Fibroblast of mammary gland (primary cell): ENCODE measurements around the gene KIF25.

ENCODE experiments used
- DNase-seq: peaks from one replicate; pipeline ENCODE4 v3.0.0-alpha.2; 2010; ENCODE audit warnings: low read depth
- H3K4me3 ChIP-seq: 2 replicates; pipeline ENCODE4 v1.5.1; 2011; ENCODE audit warnings: low read depth, mild to moderate bottlenecking, low read length, moderate library complexity; ENCODE audit not compliant: control insufficient read depth
- TF ChIP-seq, protein P1 (sequence below): conservative IDR thresholded peaks from 2 replicates; pipeline ENCODE4 v1.5.1; 2011; ENCODE audit warnings: low read depth, low read length, inconsistent platforms; ENCODE audit not compliant: control insufficient read depth, insufficient read depth

The KIF25 gene

DNA sequence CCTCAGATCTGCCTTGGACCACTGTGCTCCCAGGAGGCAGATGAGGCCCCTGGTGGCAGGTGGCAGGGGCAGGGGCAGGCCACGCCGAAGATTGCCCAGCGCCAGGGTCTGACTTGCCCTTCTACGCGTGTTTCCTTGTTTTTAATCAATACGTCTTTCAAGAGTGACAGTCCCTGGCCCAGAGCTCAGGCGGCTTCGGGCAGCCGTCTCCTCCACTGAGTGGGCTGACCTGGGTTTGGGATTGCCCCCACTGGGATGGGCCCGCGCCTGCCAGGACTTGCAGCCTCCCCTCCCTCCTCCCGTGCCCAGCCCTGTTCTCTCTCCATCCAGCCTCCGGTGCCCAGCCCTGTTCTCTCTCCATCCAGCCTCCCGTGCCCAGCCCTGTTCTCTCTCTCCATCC is 60.4 kb downstream of the KIF25 start:
- no peak for DNase-seq
- TF ChIP-seq, protein P1, sequence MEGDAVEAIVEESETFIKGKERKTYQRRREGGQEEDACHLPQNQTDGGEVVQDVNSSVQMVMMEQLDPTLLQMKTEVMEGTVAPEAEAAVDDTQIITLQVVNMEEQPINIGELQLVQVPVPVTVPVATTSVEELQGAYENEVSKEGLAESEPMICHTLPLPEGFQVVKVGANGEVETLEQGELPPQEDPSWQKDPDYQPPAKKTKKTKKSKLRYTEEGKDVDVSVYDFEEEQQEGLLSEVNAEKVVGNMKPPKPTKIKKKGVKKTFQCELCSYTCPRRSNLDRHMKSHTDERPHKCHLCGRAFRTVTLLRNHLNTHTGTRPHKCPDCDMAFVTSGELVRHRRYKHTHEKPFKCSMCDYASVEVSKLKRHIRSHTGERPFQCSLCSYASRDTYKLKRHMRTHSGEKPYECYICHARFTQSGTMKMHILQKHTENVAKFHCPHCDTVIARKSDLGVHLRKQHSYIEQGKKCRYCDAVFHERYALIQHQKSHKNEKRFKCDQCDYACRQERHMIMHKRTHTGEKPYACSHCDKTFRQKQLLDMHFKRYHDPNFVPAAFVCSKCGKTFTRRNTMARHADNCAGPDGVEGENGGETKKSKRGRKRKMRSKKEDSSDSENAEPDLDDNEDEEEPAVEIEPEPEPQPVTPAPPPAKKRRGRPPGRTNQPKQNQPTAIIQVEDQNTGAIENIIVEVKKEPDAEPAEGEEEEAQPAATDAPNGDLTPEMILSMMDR = no peak
- no peak overlapping the region for H3K4me3 ChIP-seq

DNA sequence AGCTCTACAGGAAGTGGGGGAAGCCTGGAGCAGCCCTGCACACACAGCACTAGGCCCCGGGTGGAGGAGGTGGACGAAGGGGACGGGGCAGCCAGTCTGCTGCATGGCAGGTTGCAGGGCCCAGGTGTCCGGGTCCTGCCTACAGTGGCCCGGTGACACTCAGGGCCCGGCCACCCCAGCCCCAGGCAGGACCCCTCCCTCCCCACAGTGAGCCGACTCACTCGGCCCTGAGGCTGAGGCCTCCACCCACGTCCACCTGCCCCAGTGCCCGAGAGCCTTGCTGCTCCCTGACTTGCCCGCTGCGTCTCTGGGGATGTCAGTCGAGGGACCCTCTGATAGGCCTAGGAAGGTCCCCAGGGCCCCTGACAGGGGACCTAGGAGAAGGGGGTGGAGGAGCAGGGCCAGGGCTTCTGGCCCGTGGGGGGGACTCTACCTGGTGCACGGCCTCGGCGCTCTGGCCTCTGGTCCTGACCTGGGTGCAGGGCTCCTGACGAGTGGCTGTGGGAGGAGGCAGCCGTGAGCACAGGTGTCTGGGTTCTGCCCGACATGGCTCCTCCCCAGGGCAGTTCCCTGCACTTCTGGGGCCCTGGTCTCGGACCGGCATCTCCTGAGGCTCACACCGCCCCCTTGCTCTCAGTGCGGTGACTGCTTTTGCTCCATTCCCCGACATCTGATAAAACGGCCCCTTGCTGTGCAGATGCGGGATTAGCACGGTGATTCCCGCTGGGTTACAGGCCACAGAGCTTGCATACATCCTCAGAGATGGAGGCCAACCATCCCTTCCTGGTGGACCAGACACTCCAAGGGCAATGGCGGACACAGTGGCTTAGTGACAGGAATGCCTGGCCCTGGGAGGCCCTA is 61.5 kb downstream of the KIF25 start:
- TF ChIP-seq, protein P1 = no peak
- H3K4me3 ChIP-seq = no peak overlapping the region
- DNase-seq = no peak

DNA sequence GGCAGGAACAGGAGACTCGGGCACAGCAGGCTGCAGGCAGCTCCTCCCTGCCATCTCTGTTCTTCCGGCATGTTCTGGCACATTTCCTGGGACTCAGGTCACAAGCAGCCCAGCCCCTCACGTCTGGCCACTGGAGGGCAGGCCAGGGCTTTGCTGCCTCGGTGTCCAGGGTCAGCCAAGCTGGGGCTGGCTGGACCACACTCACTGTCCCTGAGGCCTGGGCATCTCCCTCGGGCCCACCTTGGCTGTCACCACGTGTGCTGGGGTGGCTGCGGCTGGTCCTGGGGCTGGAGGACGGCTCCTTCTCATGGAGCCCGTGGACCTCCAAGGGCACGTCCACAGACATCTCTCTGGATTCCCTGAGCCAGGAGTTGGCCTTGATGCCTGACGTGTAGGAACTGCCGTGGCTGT is 63.1 kb downstream of the KIF25 start:
- H3K4me3 ChIP-seq = no peak overlapping the region
- TF ChIP-seq, protein P1 = peak; percentile 33
- peak; percentile 54 for DNase-seq

DNA sequence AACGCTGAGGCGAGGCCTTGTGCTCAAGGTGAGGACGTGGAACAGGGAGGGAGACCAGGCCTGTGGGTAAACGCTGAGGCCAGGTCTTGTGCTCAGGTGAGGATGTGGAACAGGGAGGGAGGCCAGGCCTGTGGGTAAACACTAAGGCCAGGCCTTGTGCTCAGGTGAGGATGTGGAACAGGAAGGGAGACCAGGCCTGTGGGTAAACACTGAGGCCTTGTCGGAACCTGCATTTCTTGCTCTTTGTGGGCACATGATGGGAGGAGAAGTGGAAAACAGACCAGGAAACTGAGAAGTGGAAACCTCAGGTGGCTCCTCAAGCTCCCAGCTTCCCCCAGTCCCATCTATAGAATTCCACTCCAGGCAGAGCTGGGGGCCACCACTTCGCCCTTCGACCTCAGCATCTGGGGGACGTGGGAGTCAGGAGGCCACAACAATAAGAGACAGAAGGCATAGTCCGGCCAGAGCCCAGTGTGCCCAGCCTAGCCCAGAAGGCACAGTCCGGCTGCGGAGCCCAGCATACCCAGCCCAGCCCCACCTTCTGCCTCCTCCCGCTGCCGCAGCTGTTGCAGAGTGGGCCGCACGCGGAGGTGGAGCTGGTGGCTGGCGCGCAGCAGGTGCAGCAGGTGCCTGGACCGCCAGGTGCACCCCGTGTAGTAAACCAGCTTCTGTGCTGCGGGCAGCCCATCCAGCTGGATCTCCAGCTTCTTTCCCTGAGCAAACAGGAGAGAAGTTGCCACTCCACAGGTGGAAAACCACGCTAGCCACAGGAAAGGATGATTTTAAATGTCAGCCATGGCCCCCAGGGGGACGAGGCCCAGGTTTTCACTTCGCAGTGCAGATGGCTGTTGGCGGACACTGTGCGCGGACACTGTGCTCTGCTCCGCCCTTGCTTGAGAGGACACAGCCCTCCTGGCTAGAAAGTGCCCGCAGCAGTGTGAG is 64.1 kb downstream of the KIF25 start:
- TF ChIP-seq, protein P1 = no peak
- DNase-seq = no peak
- no peak overlapping the region for H3K4me3 ChIP-seq

DNA sequence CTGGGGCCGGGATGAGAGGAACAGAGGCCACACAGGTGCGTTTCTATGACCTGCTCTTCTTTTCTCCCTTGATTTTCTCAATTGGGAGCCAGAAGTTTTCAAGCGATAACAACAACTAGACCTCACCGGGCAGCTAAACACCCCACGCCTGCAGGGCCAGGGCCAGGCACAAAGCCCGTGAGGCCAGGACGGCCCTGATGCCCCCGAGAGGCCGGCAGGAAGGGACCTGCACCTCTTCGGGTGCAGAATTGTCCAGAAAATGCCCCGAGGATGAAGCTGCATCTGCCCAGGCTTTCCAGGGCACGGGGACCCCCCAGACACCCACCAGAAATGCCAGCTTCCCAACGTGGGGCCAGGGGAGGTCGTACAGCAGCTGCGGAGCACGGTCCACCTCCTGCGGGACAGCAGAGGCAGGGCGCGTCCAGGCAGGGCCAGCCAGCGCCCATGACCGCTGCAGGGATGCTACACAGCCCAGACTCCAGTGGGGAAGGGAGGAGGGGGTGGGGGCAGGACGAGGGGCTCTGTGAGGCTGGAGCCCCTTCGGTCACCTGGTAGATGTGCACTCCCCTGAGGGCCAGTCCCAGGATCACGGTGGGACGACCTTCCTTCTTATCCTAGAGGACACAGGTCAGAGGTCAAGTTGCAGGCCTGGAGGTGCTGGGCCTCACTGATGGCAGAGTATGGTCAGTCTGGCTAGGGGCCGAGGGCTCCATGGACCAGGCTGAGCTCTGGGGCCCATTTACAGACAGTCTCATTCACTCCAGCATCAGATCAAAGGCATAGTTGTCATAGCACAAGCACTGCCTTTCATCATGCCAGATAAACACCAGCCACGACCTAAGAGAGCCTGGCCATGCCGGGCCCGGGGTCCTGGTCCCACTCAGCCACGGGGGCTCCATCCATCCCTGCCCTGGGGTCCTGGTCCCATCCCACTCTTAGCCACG is 65.1 kb downstream of the KIF25 start:
- no peak overlapping the region for H3K4me3 ChIP-seq
- TF ChIP-seq, protein P1 = no peak
- no peak for DNase-seq

DNA sequence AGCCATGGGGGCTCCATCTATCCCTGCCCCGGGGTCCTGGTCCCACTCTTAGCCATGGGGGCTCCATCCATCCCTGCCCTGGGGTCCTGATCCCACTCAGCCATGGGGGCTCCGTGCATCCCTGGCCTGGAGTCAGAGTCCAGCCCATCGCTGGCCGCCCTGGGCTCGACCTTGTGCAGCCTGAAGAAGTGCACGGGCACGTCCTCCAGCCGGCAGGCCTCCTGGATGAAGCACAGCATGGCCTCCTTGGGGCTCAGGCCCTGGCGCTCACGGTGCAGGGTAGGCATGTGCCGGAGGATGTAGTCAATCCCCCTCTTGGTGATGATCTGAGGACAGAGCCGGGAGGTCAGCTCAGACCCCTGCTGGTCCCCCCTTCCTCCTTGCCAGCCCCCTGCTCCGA is 66.0 kb downstream of the KIF25 start:
- TF ChIP-seq, protein P1 = no peak

More for the DNA sequence above, 66.0 kb downstream of the KIF25 start:
- no peak for DNase-seq
- no peak overlapping the region for H3K4me3 ChIP-seq
